SW 1271 (cell line): ENCODE data around the gene GOLGA6C.
"Not testable (repeated sequence)": the region's sequence is repeated elsewhere in the genome, so short reads cannot be mapped to it uniquely, and the experiment has no call there.

Experiments used
- DNase-seq, 2 experiments: peaks; one replicate each; lab custom pipeline; 2025; lab: John Stamatoyannopoulos, UW

The GOLGA6C gene

DNA sequence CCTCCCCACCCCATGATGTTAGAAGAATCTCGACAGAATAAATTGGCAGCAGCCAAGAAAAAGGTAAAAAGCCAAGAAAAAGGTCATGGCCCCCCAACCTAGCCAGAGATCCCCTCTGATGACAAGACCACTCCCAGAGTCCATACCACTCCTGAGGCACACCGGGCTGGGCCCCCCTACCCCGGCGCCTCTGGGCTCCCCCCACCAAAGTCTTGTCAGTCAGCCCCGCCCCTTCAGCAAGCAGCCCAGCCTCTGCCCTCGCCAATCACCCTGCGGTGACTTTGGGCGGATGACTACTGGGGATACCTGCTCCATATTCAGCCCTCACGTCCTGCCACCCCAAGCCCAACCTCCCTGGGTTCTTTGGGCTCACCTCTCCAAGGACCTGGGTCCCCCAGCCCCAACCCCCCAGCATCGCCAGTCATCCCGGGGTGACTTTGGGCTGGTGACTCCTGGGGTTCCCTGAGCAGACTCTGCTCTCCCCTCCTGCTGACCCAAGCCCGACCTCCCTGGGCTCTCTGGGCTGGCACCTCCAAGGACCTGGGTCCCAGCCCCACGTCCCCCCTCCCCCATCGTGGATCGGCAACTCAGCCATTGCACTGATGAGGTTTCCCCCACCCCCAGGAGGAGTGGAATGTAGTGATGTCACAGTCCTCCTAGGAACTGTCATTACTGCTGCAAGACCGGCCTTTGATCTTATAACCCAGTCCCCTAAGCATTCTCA is 648 bp downstream of the GOLGA6C start:
- DNase-seq: not testable (repeated sequence)

DNA sequence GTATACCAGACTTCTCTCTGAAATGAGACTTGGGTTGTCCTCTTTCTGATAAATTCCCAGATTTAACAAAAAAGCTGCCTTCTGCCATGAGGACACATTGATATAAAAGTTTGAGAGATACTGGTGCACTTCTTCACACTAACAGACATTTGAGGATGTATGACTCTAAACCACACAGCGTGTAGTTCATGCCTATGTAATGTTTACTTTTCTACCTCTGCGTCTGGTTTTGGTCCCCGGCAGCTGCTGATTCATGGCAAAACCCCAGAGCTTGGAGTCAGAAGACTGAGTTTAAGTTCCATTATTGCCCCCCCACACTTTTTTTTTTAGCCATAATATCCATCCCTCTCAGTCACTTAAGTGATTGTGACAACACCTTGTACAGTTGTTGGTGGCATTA is 1.7 kb downstream of the GOLGA6C start:
- DNase-seq: not testable (repeated sequence)

DNA sequence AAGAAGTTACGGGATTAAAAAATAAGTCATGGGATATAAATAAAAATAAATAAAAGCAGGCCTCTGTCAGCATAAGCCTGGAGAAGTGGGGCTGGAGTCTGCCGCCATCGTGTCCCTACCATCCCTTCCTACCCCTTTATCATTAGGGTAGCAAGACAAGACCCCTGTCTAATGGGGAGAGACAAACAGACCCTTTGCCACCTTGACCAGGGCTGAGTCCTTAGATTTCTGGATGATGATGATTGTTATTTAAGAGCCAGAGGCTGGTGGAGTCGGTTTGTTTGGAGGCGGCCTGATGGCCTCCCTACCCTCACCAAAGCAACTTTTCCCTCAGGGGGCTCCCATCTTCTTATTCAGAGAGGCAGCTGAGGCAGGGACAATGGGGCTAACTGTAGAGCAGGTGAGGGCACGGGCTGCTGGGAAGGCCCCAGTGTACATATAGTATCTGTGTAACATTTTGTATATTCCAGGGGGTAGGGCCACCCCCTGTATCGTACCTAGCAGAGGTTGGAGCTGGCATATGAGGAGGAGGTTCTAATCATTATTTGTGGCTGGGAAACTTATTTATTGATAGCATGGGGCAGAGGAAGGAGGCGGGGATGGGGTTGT is 15.7 kb downstream of the GOLGA6C start:
- DNase-seq: not testable (repeated sequence)

DNA sequence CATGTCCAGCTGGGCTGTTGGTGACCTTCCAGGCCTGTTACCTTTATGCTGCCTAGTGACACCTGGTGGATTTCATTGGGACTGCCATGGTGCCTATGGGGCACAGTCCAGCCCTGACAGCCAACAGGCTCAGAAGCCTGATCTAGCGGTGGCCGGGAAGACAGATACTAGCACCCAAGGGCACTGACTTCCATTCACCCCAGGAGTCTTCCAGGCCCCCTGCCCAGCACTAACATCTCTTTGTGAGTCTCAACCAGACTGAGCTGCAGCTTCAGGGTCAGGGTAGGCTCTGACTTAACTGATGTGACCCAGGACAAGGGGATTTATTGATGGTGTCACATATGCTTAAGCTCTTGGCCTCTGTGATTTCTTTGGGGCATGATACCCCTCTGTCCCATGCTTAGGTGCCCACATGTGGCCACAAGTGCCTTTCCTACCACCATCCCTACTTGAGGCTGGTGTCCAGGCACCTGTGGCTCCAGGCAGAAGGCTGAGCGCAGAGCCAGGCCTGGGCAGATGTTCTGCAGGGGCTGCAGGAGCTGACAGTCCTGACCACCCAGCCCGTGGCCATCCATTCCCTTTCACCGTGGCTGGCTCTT is 16.5 kb downstream of the GOLGA6C start:
- not testable (repeated sequence) for DNase-seq

DNA sequence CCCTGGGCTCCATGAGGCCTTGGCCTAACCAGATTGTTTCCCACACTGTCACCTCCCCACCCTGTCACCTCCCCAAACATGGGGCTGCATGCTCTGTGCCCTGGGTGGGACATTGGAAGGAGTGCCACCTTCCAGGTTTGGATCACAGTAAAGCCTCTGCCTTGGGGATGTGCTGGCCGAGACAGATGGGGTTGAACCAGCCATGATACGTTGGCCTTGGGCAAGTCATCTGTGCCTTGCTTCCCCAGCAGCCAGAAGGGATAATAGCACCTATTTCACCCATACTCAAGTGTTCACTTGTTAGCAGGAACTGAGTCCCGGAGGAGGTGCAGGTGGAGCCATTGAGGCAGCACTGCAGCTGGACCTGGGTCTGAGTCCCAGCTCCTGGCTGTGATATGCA is 17.5 kb downstream of the GOLGA6C start:
- DNase-seq: not testable (repeated sequence)

DNA sequence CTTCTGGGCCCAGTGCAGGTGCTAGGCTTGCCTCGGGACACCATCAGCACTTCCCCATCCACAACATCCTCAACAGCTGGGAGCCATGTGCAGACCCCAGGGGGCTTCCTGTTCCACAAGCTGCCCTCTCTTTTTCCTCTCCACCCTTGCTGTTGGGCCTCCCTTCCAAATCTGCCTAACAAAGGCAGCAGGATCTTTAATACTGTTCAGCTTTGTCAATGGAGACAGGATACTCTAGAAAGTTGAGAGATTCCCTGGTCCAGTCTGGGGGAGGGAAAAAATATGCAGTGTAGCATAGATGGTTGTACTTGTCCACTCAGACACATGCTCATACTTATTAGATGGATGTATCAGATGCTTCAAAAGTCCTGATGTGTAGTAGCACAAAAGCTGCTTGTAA is 20.4 kb downstream of the GOLGA6C start:
- DNase-seq: not testable (repeated sequence)

DNA sequence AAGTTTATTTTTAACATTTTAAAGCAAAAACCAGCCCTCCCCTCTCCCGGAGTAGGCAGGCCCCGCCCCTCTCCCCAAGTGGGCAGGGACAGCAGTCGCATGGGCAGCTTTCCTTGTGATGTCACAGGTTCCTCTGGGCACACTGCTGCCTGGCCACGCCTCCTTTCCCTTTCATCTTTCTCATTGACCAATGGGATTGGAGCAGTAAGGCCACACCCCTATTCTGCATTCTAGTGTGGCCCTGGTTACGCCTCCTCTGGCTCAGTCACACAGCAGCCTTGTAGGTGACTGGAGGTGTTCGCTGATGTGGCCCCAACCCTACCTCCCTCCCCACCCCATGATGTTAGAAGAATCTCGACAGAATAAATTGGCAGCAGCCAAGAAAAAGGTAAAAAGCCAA is 24.4 kb downstream of the GOLGA6C start, which contains the start of gene GOLGA6D:
GOLGA6D (plus strand) TSS at position 264 of the 400 bp plus-strand sequence; CDS start at position 305, 41 bp downstream.
- DNase-seq: not testable (repeated sequence)

DNA sequence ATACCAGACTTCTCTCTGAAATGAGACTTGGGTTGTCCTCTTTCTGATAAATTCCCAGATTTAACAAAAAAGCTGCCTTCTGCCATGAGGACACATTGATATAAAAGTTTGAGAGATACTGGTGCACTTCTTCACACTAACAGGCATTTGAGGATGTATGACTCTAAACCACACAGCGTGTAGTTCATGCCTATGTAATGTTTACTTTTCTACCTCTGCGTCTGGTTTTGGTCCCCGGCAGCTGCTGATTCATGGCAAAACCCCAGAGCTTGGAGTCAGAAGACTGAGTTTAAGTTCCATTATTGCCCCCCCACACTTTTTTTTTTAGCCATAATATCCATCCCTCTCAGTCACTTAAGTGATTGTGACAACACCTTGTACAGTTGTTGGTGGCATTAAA is 26.0 kb downstream of the GOLGA6C start:
- not testable (repeated sequence) for DNase-seq

DNA sequence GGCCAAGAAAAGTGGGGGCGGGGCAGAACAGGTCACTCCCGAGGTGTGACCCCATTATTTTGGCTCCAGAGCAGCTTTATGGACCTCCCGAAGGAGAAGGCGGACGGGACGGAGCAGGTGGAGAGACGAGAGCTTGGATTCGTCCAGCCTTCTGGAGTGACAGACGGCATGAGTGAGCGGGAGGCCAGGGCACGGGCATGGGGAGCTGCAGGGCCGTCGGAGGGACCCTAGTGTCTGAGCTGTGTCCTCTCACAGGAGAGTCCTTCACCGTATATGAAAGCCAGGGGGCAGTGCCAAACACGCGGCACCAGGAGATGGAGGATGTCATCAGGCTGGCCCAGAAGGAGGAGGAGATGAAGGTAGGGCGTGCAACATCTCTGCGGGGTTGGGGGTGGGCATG is 35.5 kb downstream of the GOLGA6C start:
- not testable (repeated sequence) for DNase-seq

DNA sequence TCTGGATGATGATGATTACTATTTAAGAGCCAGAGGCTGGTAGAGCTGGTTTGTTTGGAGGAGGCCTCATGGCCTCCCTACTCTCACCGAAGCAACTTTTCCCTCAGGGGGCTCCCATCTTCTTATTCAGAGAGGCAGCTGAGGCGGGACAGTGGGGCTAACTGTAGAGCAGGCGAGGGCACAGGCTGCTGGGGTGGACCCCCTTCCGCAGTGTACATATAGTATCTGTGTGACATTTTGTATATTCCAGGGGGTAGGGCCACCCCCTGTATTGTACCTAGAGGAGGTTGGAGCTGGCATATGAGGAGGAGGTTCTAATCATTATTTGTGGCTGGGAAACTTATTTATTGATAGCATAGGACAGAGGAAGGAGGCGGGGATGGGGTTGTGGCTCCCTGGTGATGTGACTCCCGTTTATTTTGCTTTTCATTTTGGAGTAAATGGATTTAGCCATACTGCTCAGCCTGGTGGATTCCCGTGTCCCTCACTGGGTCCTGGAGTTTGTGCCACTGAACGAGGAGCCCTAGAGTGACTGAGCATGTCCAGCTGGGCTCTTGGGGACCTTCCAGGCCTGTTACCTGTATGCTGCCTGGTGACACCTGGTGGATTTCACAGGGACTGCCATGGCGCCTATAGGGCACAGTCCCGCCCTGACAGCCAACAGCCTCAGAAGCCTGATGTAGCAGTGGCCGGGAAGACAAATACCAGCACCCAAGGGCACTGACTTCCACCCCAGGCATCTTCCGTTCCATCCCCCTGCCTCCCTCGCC is 40.6 kb downstream of the GOLGA6C start:
- DNase-seq: not testable (repeated sequence)

DNA sequence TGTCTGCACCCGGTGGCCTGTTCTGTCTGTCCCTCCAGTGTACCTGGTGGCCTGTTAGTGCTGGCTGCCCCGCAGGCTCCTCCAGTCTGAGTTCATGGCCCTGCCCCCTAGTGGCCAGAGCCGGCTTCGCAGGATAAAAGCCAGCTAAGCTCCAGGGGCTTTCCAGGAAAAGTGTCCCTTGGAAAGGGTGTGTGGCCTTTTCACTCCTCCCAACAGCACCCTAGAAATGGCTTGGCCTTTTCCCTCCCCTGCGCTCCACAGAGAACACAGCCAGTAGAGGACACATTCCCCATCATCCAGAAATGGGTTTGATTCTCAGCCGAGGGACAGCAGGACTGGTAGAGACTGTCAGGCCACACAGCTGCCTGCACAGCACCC is 41.2 kb downstream of the GOLGA6C start:
- DNase-seq: not testable (repeated sequence)

DNA sequence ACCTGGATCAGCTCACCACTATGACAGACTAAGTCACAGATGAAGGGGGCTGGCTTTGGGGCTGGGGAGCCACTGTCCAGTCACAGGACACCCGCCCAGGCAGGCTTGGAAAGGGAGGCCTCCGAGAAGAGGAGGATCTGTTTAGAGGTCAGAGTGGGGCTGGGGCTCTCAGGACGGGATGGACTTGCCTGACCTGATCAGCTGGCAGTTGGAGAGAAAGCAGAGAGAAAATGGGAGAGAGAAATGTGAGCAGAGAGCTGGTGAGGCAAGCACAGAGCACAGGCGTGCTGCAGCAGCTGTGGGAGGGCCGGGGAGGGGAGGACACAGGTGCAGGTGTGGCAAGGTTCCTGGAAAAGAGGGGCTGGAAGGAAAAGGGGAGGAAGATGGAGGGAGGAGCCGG is 41.9 kb downstream of the GOLGA6C start:
- not testable (repeated sequence) for DNase-seq

DNA sequence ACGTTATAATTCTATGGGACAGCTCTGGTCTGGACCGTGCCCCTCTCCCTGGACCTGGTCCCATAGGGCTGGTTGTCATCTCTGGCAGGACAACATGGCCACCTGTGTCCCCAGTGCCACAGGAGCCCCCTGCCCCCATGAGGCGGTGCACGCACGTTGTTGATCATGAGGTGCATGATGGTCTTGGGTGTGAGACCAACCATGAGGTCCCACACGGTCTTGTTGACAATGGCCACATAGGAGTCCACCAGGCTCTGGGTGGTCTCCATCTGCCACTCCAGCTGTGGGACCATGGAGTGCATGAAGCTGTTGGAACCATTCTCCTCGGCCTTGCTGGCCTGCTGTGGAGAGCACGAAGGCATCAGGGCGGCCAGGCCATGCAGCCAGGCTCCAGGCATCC is 44.2 kb downstream of the GOLGA6C start:
- no peak for DNase-seq

DNA sequence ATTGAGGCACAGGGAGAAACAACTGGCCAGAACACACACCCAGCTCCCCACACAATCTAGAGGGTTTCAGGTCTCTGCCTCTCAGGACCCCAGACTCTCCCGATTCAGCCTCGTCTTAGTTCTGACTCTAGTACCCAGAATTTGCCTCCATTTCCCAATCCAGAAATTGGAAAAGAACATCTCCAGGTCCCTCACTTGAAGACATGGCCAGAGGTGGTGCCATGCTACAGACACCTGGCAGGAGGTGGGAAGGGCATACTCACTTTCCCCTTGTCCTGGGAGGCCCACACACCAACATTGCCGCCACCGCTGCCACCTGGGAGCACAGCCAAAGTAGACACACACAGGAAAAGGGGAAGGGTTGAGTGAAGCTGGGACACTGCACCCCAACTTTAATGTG is 44.6 kb downstream of the GOLGA6C start:
- not testable (repeated sequence) for DNase-seq

DNA sequence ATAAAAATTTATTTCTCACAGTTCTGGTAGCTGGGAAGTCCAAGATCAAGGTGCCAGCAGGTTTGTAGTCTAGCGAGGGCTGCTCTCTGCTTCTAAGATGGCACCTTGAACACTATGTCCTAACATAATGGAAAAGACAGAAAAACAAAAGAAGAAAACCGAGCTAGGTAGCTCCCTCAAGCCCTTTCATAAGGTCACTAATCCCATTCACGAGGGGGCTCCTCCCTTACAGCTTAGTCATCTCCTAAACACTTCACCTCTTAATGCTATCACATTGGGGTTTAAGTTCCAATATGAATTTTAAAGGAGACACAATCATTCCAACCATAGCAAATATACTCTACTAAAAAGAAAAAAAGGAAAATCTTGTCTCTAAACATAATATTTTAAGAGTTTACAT is 48.1 kb downstream of the GOLGA6C start:
- DNase-seq: no peak

DNA sequence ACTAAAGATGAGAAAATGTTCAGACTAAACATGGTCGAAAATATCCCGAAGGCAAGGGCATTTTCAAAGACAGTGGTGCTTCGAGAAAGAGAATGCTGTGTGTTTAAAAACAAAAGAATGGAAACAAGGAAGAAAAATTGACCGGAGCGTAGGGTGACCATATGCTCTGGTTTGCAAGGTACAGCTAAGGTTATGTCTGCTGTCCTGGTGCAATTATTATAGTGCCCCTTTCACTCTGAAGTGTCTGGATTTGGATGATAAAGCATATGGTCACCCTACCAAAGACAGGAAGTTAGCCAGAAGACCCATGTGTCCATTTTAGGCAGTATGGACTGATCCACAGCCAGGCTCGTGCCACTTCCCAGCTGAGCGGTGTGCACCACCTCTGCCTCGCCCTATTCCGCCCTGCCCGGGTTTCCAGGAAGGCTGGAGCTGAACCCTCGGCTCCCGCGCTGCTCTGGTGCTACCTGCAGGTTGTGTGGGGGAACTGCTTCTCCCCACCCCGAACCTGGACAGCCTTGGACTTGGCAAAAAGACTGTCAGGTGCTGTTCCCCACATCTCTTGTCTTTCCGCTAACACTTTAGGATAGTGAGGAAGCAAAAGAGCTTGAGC is 49.8 kb downstream of the GOLGA6C start:
- peak; percentile 16 to 34 for DNase-seq

DNA sequence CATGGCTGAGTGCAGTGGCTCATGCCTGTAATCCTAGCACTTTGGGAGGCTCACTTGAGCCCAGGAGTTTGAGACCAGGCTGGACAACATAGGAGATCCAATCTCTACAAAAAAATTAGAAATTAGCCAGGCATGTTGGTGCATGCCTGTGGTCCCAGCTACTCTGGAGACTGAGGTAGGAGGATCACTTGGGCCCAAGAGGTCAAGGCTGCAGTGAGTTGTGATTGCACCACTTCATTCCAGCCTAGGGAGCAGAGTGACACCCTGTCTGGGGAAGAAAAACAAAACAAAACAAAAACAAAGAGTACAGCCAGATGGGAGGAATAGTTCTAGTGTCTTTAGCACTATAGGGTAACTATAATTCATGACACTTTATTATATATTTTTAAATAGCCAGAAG is 51.6 kb downstream of the GOLGA6C start:
- no peak for DNase-seq

DNA sequence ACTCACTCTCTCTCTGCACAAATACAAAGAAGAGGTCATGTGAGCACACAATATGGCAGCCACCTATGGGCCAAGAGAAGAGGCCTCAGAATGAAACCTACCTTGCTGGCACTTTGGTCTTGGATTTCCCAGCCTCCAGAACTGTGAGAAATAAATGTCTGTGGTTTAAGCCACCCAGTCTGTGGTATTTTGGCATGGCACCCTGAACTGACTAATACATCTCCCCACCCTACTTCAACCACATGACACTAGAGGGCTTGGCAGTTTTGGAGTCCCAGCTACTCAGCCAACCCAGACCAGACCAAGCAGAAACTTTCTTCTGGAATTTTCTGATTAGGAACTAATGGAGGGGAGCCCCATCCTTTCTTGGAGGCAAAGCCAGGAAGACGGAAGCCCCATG is 54.4 kb downstream of the GOLGA6C start:
- DNase-seq: not testable (repeated sequence)

DNA sequence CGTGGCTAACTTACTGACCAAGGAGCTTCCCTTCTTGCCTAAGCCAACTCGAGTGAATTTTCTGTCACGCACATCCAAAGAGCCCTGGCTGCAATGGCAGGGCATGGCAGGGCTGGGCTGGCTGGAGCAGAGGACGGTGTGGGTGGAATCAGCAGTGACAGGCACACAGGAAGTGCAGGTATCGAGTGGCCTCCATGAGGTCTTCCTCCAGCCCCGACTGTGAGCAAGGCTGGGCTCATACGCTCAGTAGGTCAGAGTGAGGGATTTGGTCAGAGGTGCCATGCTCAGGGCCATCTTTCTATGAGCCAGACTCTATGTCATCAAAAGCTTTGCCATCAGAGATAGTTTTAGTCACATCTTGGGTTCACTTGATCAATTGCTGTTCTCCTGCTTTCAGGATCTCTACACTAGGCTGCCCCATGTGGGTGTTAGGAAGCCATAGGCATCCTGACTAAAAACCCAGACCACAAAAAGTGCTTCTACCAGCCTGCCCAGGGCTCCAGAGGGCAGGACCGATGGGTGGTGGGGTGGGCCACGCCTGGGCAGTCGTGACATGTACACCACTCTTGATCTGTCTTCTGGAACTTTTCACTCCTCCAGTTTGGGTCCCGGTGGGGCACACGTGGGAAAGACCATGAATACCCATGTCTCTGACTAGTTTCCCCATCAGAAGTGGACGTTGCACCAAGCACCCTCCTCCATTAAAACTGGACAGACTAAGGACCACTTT is 55.1 kb downstream of the GOLGA6C start:
- DNase-seq: no peak

DNA sequence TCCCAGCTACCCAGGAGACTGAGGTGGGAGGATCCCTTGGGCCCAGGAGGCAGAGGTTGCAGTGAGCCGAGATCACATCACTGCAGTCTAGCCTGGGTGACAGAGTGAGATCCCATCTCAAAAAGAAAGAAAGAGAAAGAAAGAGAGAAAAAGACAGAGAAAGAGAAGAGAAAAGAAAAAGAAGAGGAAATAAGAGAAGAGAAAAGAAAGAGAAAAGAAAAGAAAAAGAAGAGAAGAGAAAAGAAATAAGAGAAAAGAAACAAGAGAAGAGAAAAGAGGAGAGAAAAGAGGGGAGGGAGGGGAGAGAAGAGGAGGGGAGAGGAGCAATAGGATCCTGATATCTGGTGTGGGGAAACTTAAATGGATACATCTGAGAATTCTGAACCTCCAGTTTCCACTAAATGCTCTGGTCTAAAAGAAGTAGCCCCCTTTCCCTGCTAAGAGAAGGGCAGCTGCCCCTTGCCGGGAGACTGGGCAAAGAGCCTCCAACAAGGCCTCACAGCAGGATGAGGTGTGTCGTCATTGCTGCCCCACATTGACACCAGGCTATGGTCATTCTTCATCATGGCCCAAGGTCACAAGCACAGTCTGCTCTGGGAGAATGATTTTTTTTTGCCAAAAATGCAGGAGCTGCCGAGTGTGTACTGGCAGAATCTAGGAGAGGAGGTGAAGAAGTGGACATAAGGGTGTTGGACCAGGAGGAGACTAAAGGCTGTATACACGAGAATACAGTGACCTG is 56.6 kb downstream of the GOLGA6C start:
- no peak for DNase-seq
